ENCODE results near the gene IFNL3. TPM values are rescaled to one million over a fixed set of nuclear protein-coding genes. Genes with fewer than 3 reads are reported as not detected.
"Not testable (repeated sequence)": the region's sequence is repeated elsewhere in the genome, so short reads cannot be mapped to it uniquely, and the experiment has no call there.

Gene IFNL3
- polyA plus RNA-seq, 3 donors from 2014 or later, result not detected

DNA sequence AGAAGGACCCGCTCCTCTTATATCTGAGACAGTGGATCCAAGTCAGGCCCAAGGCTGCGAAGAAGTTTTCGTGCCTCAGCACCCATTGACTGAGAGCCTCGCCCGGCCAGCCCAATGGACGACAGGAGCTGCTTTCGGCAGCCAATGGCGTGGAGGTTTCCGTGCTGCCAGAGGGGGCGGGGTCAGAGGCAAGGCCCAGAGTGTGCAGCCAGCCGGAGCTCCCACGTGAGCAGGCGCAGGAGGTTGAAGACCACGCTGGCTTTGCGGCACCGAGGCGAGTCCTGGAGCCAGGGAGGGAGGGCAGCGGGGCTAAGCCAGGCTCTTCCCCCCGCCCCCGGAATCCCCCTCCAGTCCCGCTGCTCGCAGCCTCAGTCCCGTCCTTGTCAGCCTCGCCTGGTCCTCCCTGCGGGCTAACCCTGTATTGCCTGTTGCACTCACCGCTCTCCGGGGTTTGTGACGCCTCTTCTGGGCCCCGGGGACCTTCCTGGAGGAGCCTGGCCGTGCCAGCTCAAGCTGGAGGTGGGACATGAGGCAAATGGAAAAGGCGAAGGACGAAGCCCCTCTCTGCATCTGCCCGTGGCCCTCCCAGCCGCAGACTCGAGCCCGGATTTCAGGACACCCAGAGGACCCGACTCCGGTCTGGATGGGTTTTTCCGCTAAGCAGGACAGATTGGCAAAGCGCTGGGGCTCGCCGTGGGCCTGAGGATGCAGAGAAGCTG lies 2.3 kb upstream of the IFNL3 start:
- Mint-ChIP-seq H3K4me3 (peak overlapping the region in 3 of 5 donors; percentile 53 to 59 (median 57)), H3K27ac (no peak overlapping the region), H3K27me3 (ENCODE audit: low read depth in 3 of 3) (peaks cover 2 to 11% (median 4%) of the 10 kb centered on the region in 3 donors), H3K36me3 (no peaks in the 10 kb centered on the region), H3K4me1 (peaks cover 5 to 6% of the 10 kb centered on the region in 2 donors), H3K9me3 (no peaks in the 10 kb centered on the region)
- peak in 1 of 3 donors; percentile 27 for DNase-seq

GRCh38 chr19:39245166-39245565 lies 360 bp upstream of the IFNL3 start:
- not testable (repeated sequence) for H3K4me1 Mint-ChIP-seq; H3K36me3 Mint-ChIP-seq; H3K9me3 Mint-ChIP-seq; H3K4me3 Mint-ChIP-seq; H3K27ac Mint-ChIP-seq; DNase-seq; H3K27me3 Mint-ChIP-seq (ENCODE audit: low read depth in 3 of 3)

DNA sequence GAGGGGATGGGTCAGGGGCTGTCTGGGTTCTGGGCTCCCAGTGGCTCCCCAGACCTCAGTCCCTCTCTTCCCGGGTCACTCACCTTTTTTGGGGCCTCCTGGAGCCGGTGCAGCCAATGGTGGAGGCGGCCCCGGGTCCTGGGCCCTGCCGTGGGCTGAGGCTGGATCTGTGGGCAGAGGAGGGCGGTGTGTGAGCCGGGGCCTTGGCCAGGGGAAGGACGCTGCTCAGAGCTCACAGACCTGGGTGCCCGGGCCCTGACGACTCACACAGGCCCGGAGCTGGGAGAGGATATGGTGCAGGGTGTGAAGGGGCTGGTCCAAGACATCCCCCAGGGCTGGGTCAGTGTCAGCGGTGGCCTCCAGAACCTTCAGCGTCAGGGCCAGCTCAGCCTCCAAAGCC lies 1.1 kb downstream of the IFNL3 start:
- DNase-seq; H3K36me3 Mint-ChIP-seq; H3K27me3 Mint-ChIP-seq (ENCODE audit: low read depth in 3 of 3); H3K4me1 Mint-ChIP-seq; H3K9me3 Mint-ChIP-seq; H3K4me3 Mint-ChIP-seq; H3K27ac Mint-ChIP-seq: not testable (repeated sequence)

DNA sequence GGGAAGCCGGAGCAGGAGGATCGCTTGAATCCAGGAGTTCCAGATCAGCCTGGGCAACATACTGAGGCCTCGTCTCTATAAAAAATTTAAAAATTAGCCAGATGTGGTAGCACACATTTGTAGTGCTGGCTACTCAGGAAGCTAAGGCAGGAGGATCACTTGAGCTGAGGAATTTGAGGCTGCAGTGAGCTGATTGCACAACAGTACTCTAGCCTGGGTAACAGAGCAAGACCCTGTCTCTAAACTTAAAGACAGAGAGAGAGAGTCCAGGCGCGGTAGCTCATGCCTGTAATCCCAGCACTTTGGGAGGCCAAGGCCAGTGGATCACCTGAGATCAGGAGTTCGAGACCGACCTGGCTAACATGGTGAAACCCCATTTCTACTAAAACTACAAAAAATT lies 4.4 kb downstream of the IFNL3 start:
- Mint-ChIP-seq H3K27ac (no peak overlapping the region), H3K9me3 (no peaks in the 10 kb centered on the region), H3K4me3 (no peak overlapping the region), H3K4me1 (peaks cover 23 to 27% of the 10 kb centered on the region in 2 donors), H3K36me3 (no peaks in the 10 kb centered on the region), H3K27me3 (ENCODE audit: low read depth in 3 of 3) (peaks cover 0 to 5% (median 0%) of the 10 kb centered on the region in 3 donors)
- no peak for DNase-seq

- H3K4me3 Mint-ChIP-seq, result no peak overlapping the region
- peaks cover 23 to 27% of the 10 kb centered on the region in 2 donors for H3K4me1 Mint-ChIP-seq
- H3K36me3 Mint-ChIP-seq, result no peaks in the 10 kb centered on the region
- no peak for DNase-seq
- H3K27me3 Mint-ChIP-seq (ENCODE audit: low read depth in 3 of 3), result peaks cover 0 to 1% (median 0%) of the 10 kb centered on the region in 3 donors
- no peaks in the 10 kb centered on the region for H3K9me3 Mint-ChIP-seq
- H3K27ac Mint-ChIP-seq, result peak overlapping the region in 1 of 6 donors; percentile 48
Observed at GRCh38 chr19:39238944-39239343, 5.9 kb downstream of the IFNL3 start.

DNA sequence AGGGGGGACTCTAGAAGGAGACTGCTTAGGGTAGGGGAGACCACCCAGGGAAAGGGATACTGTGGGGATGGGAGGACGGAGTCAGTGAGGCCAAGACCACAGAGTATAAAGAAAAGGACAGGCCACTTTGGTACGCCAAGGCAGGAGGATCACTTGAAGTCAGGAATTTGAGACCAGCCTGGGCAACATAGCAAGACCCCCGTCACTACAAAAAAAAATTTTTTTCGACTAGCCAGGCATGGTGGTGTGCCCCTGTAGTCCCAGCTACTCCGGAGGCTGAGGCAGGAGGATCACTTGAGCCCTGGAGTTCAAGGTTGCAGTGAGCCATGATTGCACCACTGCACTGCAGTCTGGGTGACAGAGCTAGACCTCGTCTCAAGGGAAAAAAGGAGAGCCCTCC lies 6.6 kb downstream of the IFNL3 start:
- Mint-ChIP-seq H3K9me3 (no peaks in the 10 kb centered on the region), H3K27ac (peak overlapping the region in 3 of 6 donors; percentile 24 to 80 (median 35)), H3K4me3 (peak overlapping the region; percentile 25 to 63 (median 42))

GRCh38 chr19:39237200-39238184 lies 7.3 kb downstream of the IFNL3 start:
- Mint-ChIP-seq H3K4me3 (peak overlapping the region; percentile 42 to 63 (median 49)), H3K36me3 (no peaks in the 10 kb centered on the region), H3K4me1 (peaks cover 23 to 27% of the 10 kb centered on the region in 2 donors), H3K9me3 (no peaks in the 10 kb centered on the region), H3K27ac (peak overlapping the region; percentile 23 to 80 (median 36)), H3K27me3 (ENCODE audit: low read depth in 3 of 3) (no peaks in the 10 kb centered on the region)
- DNase-seq, result peak; percentile 18 to 24 (median 22)

More for the DNA sequence above, 6.6 kb downstream of the IFNL3 start:
- no peaks in the 10 kb centered on the region for H3K27me3 Mint-ChIP-seq (ENCODE audit: low read depth in 3 of 3)
- H3K36me3 Mint-ChIP-seq, result no peaks in the 10 kb centered on the region
- DNase-seq, result no peak
- peaks cover 23 to 27% of the 10 kb centered on the region in 2 donors for H3K4me1 Mint-ChIP-seq

DNA sequence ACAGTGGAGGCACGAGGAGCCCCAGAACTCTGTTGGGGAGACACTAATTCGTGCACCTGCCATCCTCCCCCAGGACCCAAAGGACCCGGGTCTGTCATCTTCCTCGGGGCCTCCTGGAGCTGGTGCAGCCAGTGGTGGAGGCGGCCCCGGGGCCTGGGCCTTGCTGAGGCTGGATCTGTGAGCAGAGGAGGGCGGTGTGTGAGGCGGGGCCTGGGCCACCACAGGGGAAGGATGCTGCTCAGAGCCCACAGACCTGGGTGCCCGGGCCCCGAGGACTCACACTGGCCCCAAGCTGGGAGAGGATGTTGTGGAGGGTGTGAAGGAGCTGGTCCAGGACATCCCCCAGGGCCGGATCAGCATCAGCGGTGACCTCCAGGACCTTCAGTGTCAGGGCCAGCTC lies 8.3 kb downstream of the IFNL3 start:
- H3K4me3 Mint-ChIP-seq, result no peak overlapping the region
- DNase-seq, result peak; percentile 17 to 25 (median 23)

GRCh38 chr19:39232708-39233107 lies 12.1 kb downstream of the IFNL3 start:
- H3K9me3 Mint-ChIP-seq, result peaks cover 0 to 2% (median 0%) of the 10 kb centered on the region in 6 donors
- peaks cover 0 to 2% (median 0%) of the 10 kb centered on the region in 3 donors for H3K27me3 Mint-ChIP-seq (ENCODE audit: low read depth in 3 of 3)
- H3K36me3 Mint-ChIP-seq, result no peaks in the 10 kb centered on the region
- no peak overlapping the region for H3K4me3 Mint-ChIP-seq
- no peak for DNase-seq
- H3K4me1 Mint-ChIP-seq, result peaks cover 14 to 15% of the 10 kb centered on the region in 2 donors
- H3K27ac Mint-ChIP-seq, result no peak overlapping the region

More for the DNA sequence above, 8.3 kb downstream of the IFNL3 start:
- peaks cover 23 to 27% of the 10 kb centered on the region in 2 donors for H3K4me1 Mint-ChIP-seq
- H3K27me3 Mint-ChIP-seq (ENCODE audit: low read depth in 3 of 3), result no peaks in the 10 kb centered on the region
- H3K36me3 Mint-ChIP-seq, result no peaks in the 10 kb centered on the region
- no peaks in the 10 kb centered on the region for H3K9me3 Mint-ChIP-seq
- H3K27ac Mint-ChIP-seq, result no peak overlapping the region

- H3K27me3 Mint-ChIP-seq (ENCODE audit: low read depth in 3 of 3), result peaks cover 0 to 2% (median 0%) of the 10 kb centered on the region in 3 donors
- peaks cover 0 to 2% (median 0%) of the 10 kb centered on the region in 6 donors for H3K9me3 Mint-ChIP-seq
- H3K4me3 Mint-ChIP-seq, result no peak overlapping the region
- H3K36me3 Mint-ChIP-seq, result no peaks in the 10 kb centered on the region
- no peak for DNase-seq
- peak overlapping the region in 1 of 6 donors; percentile 40 for H3K27ac Mint-ChIP-seq
- H3K4me1 Mint-ChIP-seq, result no peaks in the 10 kb centered on the region
Observed at GRCh38 chr19:39230096-39230764, 14.6 kb downstream of the IFNL3 start.

- Mint-ChIP-seq H3K27ac (no peak overlapping the region), H3K4me3 (no peak overlapping the region), H3K27me3 (ENCODE audit: low read depth in 3 of 3) (peaks cover 0 to 11% (median 7%) of the 10 kb centered on the region in 3 donors), H3K36me3 (no peaks in the 10 kb centered on the region), H3K9me3 (no peaks in the 10 kb centered on the region), H3K4me1 (peaks cover 0 to 7% of the 10 kb centered on the region in 2 donors)
- peak; percentile 16 to 23 (median 19) for DNase-seq
Observed at GRCh38 chr19:39224910-39225309, 19.9 kb downstream of the IFNL3 start.

DNA sequence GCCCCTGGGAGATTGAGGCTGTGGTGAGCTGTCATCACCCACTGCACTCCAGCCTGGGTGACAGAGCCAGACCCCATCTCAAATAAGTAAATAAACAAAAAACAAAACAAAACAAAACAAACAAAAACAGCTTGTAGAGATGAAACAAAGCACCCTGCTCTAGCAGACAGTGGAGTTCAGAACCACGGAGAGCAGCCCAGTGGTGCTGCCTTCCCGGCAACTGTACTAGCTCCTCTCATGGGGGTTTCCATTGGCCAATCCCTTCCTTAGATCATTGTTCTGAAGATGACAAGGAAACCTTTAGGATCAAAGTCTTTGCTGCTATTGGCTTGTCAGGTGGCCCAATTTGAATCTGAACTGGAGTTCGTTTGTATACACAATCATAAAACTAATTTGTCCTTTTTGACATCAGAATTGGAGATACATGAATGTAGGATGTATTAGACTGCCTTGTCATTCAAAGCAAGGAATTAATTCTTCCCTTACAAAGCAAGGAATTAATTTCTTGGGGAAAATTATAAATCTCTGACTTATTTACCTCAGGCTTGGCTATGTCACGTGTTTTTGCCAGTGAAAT lies 21.0 kb downstream of the IFNL3 start:
- no peaks in the 10 kb centered on the region for H3K36me3 Mint-ChIP-seq
- no peak overlapping the region for H3K27ac Mint-ChIP-seq
- H3K4me3 Mint-ChIP-seq, result no peak overlapping the region
- no peak for DNase-seq
- H3K4me1 Mint-ChIP-seq, result peaks cover 0 to 7% of the 10 kb centered on the region in 2 donors
- no peaks in the 10 kb centered on the region for H3K9me3 Mint-ChIP-seq
- peaks cover 0 to 11% (median 7%) of the 10 kb centered on the region in 3 donors for H3K27me3 Mint-ChIP-seq (ENCODE audit: low read depth in 3 of 3)

DNA sequence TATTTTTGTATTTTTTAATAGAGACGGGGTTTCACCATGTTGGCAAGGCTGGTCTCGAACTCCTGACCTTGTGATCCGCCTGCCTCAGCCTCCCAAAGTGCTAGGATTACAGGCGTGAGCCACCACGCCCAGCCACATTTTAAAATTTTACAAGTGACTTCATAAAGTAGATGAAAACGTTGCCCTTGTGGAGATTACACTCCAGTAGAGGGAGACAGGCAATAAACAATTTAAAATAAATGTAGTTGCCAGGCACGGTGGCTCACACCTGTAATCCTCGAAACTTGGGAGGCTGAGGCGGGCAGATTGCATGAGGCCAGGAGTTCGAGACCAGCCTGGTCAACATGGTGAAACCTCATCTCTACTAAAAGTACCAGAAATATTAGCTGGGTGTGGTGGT lies 25.7 kb downstream of the IFNL3 start:
- not testable (repeated sequence) for H3K27me3 Mint-ChIP-seq (ENCODE audit: low read depth in 3 of 3); DNase-seq; H3K9me3 Mint-ChIP-seq

More for the DNA sequence above, 25.7 kb downstream of the IFNL3 start:
- not testable (repeated sequence) for H3K27ac Mint-ChIP-seq, H3K36me3 Mint-ChIP-seq, H3K4me1 Mint-ChIP-seq, H3K4me3 Mint-ChIP-seq

Measured in immature natural killer cell (primary cell).